ENCODE data around the gene NDUFS2.

The NDUFS2 gene

GRCh38 chr1:161185732-161186311 is 16.3 kb upstream of the NDUFS2 start:
- ATAC-seq, result no peak

GRCh38 chr1:161187311-161187710 is 14.9 kb upstream of the NDUFS2 start:
- no peak for ATAC-seq

More at GRCh38 chr1:161185732-161186311, 16.3 kb upstream of the NDUFS2 start:
- no peak for TF ChIP-seq GLIS3 (CRISPR knock-in tag; IDR thresholded peaks at IDR 0.05)
- no peak for TF ChIP-seq BACH2 (CRISPR knock-in tag; IDR thresholded peaks at IDR 0.05; ENCODE audit: borderline replicate concordance)
- TF ChIP-seq ARNTL (CRISPR knock-in tag; IDR thresholded peaks at IDR 0.05; ENCODE audit: borderline replicate concordance, low read depth), result no peak
- no peak for TF ChIP-seq CSDC2 (CRISPR knock-in tag; IDR thresholded peaks at IDR 0.05)
- no peak for TF ChIP-seq PATZ1 (CRISPR knock-in tag; IDR thresholded peaks at IDR 0.05; ENCODE audit: borderline replicate concordance)
- TF ChIP-seq ZC3H10 (CRISPR knock-in tag; IDR thresholded peaks at IDR 0.05), result no peak
- TF ChIP-seq SNAI2 (CRISPR knock-in tag; IDR thresholded peaks at IDR 0.05), result no peak
- no peak for TF ChIP-seq RARB (CRISPR knock-in tag; IDR thresholded peaks at IDR 0.05)
- TF ChIP-seq ISL1 (CRISPR knock-in tag; IDR thresholded peaks at IDR 0.05), result no peak

GRCh38 chr1:161188381-161188780 is 13.8 kb upstream of the NDUFS2 start:
- no peak for ATAC-seq
- TF ChIP-seq ARNTL (CRISPR knock-in tag; IDR thresholded peaks at IDR 0.05; ENCODE audit: borderline replicate concordance, low read depth) (no peak), ESRRG (CRISPR knock-in tag; IDR thresholded peaks at IDR 0.05) (no peak), PATZ1 (CRISPR knock-in tag; IDR thresholded peaks at IDR 0.05; ENCODE audit: borderline replicate concordance) (no peak), ISL1 (CRISPR knock-in tag; IDR thresholded peaks at IDR 0.05) (no peak), ZFP30 (CRISPR knock-in tag; IDR thresholded peaks at IDR 0.05) (no peak), RARB (CRISPR knock-in tag; IDR thresholded peaks at IDR 0.05) (no peak), GLIS3 (CRISPR knock-in tag; IDR thresholded peaks at IDR 0.05) (no peak), PPARA (CRISPR knock-in tag; IDR thresholded peaks at IDR 0.05; ENCODE audit: borderline replicate concordance) (no peak), ZNF8 (CRISPR knock-in tag; IDR thresholded peaks at IDR 0.05) (no peak)
- TF ChIP-seq, protein P1, sequence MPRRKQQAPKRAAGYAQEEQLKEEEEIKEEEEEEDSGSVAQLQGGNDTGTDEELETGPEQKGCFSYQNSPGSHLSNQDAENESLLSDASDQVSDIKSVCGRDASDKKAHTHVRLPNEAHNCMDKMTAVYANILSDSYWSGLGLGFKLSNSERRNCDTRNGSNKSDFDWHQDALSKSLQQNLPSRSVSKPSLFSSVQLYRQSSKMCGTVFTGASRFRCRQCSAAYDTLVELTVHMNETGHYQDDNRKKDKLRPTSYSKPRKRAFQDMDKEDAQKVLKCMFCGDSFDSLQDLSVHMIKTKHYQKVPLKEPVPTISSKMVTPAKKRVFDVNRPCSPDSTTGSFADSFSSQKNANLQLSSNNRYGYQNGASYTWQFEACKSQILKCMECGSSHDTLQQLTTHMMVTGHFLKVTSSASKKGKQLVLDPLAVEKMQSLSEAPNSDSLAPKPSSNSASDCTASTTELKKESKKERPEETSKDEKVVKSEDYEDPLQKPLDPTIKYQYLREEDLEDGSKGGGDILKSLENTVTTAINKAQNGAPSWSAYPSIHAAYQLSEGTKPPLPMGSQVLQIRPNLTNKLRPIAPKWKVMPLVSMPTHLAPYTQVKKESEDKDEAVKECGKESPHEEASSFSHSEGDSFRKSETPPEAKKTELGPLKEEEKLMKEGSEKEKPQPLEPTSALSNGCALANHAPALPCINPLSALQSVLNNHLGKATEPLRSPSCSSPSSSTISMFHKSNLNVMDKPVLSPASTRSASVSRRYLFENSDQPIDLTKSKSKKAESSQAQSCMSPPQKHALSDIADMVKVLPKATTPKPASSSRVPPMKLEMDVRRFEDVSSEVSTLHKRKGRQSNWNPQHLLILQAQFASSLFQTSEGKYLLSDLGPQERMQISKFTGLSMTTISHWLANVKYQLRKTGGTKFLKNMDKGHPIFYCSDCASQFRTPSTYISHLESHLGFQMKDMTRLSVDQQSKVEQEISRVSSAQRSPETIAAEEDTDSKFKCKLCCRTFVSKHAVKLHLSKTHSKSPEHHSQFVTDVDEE (CRISPR knock-in tag; IDR thresholded peaks at IDR 0.05), result no peak
- TF ChIP-seq, protein P2, sequence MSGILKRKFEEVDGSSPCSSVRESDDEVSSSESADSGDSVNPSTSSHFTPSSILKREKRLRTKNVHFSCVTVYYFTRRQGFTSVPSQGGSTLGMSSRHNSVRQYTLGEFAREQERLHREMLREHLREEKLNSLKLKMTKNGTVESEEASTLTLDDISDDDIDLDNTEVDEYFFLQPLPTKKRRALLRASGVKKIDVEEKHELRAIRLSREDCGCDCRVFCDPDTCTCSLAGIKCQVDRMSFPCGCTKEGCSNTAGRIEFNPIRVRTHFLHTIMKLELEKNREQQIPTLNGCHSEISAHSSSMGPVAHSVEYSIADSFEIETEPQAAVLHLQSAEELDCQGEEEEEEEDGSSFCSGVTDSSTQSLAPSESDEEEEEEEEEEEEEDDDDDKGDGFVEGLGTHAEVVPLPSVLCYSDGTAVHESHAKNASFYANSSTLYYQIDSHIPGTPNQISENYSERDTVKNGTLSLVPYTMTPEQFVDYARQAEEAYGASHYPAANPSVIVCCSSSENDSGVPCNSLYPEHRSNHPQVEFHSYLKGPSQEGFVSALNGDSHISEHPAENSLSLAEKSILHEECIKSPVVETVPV (CRISPR knock-in tag; IDR thresholded peaks at IDR 0.05), result no peak

More at GRCh38 chr1:161187311-161187710, 14.9 kb upstream of the NDUFS2 start:
- TF ChIP-seq CSDC2 (CRISPR knock-in tag; IDR thresholded peaks at IDR 0.05), result no peak
- TF ChIP-seq BACH2 (CRISPR knock-in tag; IDR thresholded peaks at IDR 0.05; ENCODE audit: borderline replicate concordance), result no peak
- TF ChIP-seq ZC3H10 (CRISPR knock-in tag; IDR thresholded peaks at IDR 0.05), result no peak
- no peak for TF ChIP-seq SNAI2 (CRISPR knock-in tag; IDR thresholded peaks at IDR 0.05)
- TF ChIP-seq ZFP30 (CRISPR knock-in tag; IDR thresholded peaks at IDR 0.05), result no peak
- no peak for TF ChIP-seq TOX (CRISPR knock-in tag; IDR thresholded peaks at IDR 0.05; ENCODE audit: borderline replicate concordance)

GRCh38 chr1:161189036-161189435 is 13.1 kb upstream of the NDUFS2 start:
- no peak for ATAC-seq
- no peak for TF ChIP-seq PPARA (CRISPR knock-in tag; IDR thresholded peaks at IDR 0.05; ENCODE audit: borderline replicate concordance)
- no peak for TF ChIP-seq ZC3H10 (CRISPR knock-in tag; IDR thresholded peaks at IDR 0.05)
- TF ChIP-seq GLIS3 (CRISPR knock-in tag; IDR thresholded peaks at IDR 0.05), result no peak
- TF ChIP-seq BACH2 (CRISPR knock-in tag; IDR thresholded peaks at IDR 0.05; ENCODE audit: borderline replicate concordance), result no peak
- TF ChIP-seq ZFP3 (CRISPR knock-in tag; IDR thresholded peaks at IDR 0.05), result no peak

All from SK-N-SH treated with all-trans-retinoic acid at 6 μM for 48 hours (cell line).